ENCODE measurements around the gene CREM.
"Not testable (repeated sequence)": the region's sequence is repeated elsewhere in the genome, so short reads cannot be mapped to it uniquely, and the experiment has no call there.

Gene CREM

GRCh38 chr10:35195361-35196306, 69.0 kb downstream of the CREM start:
- no peak for DNase-seq

GRCh38 chr10:35200487-35200886, 73.8 kb downstream of the CREM start:
- no peak for DNase-seq

- DNase-seq, result no peak
Measured at GRCh38 chr10:35201234-35201633, 74.6 kb downstream of the CREM start.

GRCh38 chr10:35202050-35202449, 75.4 kb downstream of the CREM start:
- DNase-seq, result no peak

- no peak for DNase-seq
Measured at GRCh38 chr10:35203745-35204144, 77.1 kb downstream of the CREM start.

- no peak for DNase-seq
Measured at GRCh38 chr10:35204650-35205319, 78.1 kb downstream of the CREM start.

- DNase-seq, result no peak
Measured at GRCh38 chr10:35206274-35206673, 79.6 kb downstream of the CREM start.

- no peak for DNase-seq
Measured at GRCh38 chr10:35208536-35208935, 81.9 kb downstream of the CREM start.

- DNase-seq, result no peak
Measured at GRCh38 chr10:35208949-35209613, 82.4 kb downstream of the CREM start.

GRCh38 chr10:35210961-35211360, 84.3 kb downstream of the CREM start:
- no peak for DNase-seq

GRCh38 chr10:35211390-35211789, 84.7 kb downstream of the CREM start:
- DNase-seq, result no peak

GRCh38 chr10:35212856-35213255, 86.2 kb downstream of the CREM start:
- DNase-seq, result no peak

GRCh38 chr10:35213699-35214098, 87.1 kb downstream of the CREM start:
- no peak for DNase-seq

GRCh38 chr10:35214607-35215020, 88.0 kb downstream of the CREM start:
- DNase-seq, result no peak

- no peak for DNase-seq
Measured at GRCh38 chr10:35215107-35215506, 88.5 kb downstream of the CREM start.

GRCh38 chr10:35216303-35216905, 89.8 kb downstream of the CREM start:
- no peak for DNase-seq

- DNase-seq, result not testable (repeated sequence)
Measured at GRCh38 chr10:35216956-35217355, 90.3 kb downstream of the CREM start.

- no peak for DNase-seq
Measured at GRCh38 chr10:35217455-35217854, 90.8 kb downstream of the CREM start.

- no peak for DNase-seq
Measured at GRCh38 chr10:35218339-35218955, 91.8 kb downstream of the CREM start.

GRCh38 chr10:35219292-35219691, 92.6 kb downstream of the CREM start:
- DNase-seq, result no peak

GRCh38 chr10:35219891-35220890, 93.5 kb downstream of the CREM start:
- DNase-seq, result no peak
